Measurements from ENCODE around the gene RNF187. TPM values are rescaled to one million over a fixed set of nuclear protein-coding genes. Genes with fewer than 3 reads are reported as not detected.

Gene RNF187
- total and polyA plus RNA-seq, 2 of the 13 experiments (the other 11 are each of a cell fraction or from before 2014, with no cell fraction given): 41.3 to 59.4 TPM

GRCh38 chr1:228457017-228457395 lies 30.2 kb upstream of the RNF187 start:
- POLR2A ChIA-PET: no interaction called here
- Histone ChIP-seq H3K79me2 (ENCODE audit: insufficient read depth, low read length) (no peaks in the 10 kb centered on the region), H3K4me1 (ENCODE audit: insufficient read depth, low read length) (peaks cover 24% of the 10 kb centered on the region), H4K20me1 (ENCODE audit: insufficient read depth, low read length) (no peaks in the 10 kb centered on the region), H3K9me3 (ENCODE audit: low read length) (no peaks in the 10 kb centered on the region), H3K4me2 (ENCODE audit: low read depth, low read length) (no peak overlapping the region), H3K27me3 (ENCODE audit: control insufficient read depth in 1 of 2, insufficient read depth in 2 of 2, low read length in 2 of 2) (0 out of 5 replicates have a peak, but pooled peaks cover 0 to 2% of the 10 kb centered on the region in 2 experiments), H3K9ac (ENCODE audit: insufficient read depth, low read depth, low read length) (no peak overlapping the region), H3K4me3 (replicated peaks in 1 of 3; ENCODE audit: insufficient read depth in 1 of 3, low read depth in 2 of 3, low read length in 3 of 3) (no peak overlapping the region), H3K36me3 (replicated peaks in 1 of 2; ENCODE audit: control insufficient read depth in 1 of 2, insufficient read depth in 2 of 2, low read length in 2 of 2) (no peaks in the 10 kb centered on the region), H2AFZ (ENCODE audit: low read length) (no peak overlapping the region), H3K27ac (ENCODE audit: extremely low read length, insufficient read depth, low read length) (no peak overlapping the region)
- DNase-seq (ENCODE audit: low spot score): no peak
- no peak for TF ChIP-seq ZSCAN20 (CRISPR knock-in tag; IDR thresholded peaks at IDR 0.05; ENCODE audit: borderline replicate concordance)
- TF ChIP-seq ERF (CRISPR knock-in tag; IDR thresholded peaks at IDR 0.05): no peak
- TF ChIP-seq, protein P1, sequence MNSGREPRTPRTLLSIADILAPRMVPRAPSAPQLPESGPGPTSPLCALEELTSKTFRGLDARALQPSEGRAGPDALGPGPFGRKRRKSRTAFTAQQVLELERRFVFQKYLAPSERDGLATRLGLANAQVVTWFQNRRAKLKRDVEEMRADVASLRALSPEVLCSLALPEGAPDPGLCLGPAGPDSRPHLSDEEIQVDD (CRISPR knock-in tag; IDR thresholded peaks at IDR 0.05; ENCODE audit: borderline replicate concordance): no peak
- no peak for TF ChIP-seq ZNF782 (CRISPR knock-in tag; IDR thresholded peaks at IDR 0.05; ENCODE audit: borderline replicate concordance)
- no peak for TF ChIP-seq ZNF121 (CRISPR knock-in tag; IDR thresholded peaks at IDR 0.05)
- TF ChIP-seq ZNF124 (CRISPR knock-in tag; IDR thresholded peaks at IDR 0.05): no peak
- TF ChIP-seq NFIB (CRISPR knock-in tag; IDR thresholded peaks at IDR 0.05; ENCODE audit: borderline replicate concordance): no peak
- CTCF ChIA-PET (ENCODE audit: low intra/inter-chr PET ratio, low total read pairs): no interaction called here
- in situ Hi-C loops (cut with HindIII; ENCODE audit: extremely low pct_ligation_motif_present, low pct_unique_long_range_greater_than_20kb): no loop called here
- 58% methylated on average over 13 of the region's 13 CpGs for WGBS (ENCODE audit: low lambda C conversion rate)
- intact Hi-C loops (cut with micrococcal nuclease; ENCODE audit: unreplicated experiment): loop anchor here (10.0 kb wide), 1 partner anchor 972 kb away; no protein-coding TSS in a partner anchor
- no peak for FAIRE-seq
- ATAC-seq: no peak
- BruUV-seq (replicated peaks): no TSS peak

GRCh38 chr1:228457396-228458176 lies 29.6 kb upstream of the RNF187 start:
- Histone ChIP-seq H3K9ac (ENCODE audit: insufficient read depth, low read depth, low read length) (no peak overlapping the region), H3K27me3 (ENCODE audit: control insufficient read depth in 1 of 2, insufficient read depth in 2 of 2, low read length in 2 of 2) (0 out of 5 replicates have a peak, but pooled peaks cover 0 to 4% of the 10 kb centered on the region in 2 experiments), H3K4me3 (replicated peaks in 1 of 3; ENCODE audit: insufficient read depth in 1 of 3, low read depth in 2 of 3, low read length in 3 of 3) (no peak overlapping the region), H3K4me2 (ENCODE audit: low read depth, low read length) (no peak overlapping the region), H3K4me1 (ENCODE audit: insufficient read depth, low read length) (peaks cover 18% of the 10 kb centered on the region), H3K36me3 (replicated peaks in 1 of 2; ENCODE audit: control insufficient read depth in 1 of 2, insufficient read depth in 2 of 2, low read length in 2 of 2) (no peaks in the 10 kb centered on the region), H3K79me2 (ENCODE audit: insufficient read depth, low read length) (no peaks in the 10 kb centered on the region), H3K27ac (ENCODE audit: extremely low read length, insufficient read depth, low read length) (no peak overlapping the region), H3K9me3 (ENCODE audit: low read length) (no peaks in the 10 kb centered on the region), H4K20me1 (ENCODE audit: insufficient read depth, low read length) (no peaks in the 10 kb centered on the region), H2AFZ (ENCODE audit: low read length) (no peak overlapping the region)
- WGBS (ENCODE audit: low lambda C conversion rate): 86% methylated on average over 74 of the region's 74 CpGs
- intact Hi-C loops (cut with micrococcal nuclease; ENCODE audit: unreplicated experiment): loop anchor here (10.0 kb wide), 1 partner anchor 973 kb away; no protein-coding TSS in a partner anchor
- no peak for ATAC-seq
- ChIA-PET POLR2A (no interaction called here), CTCF (ENCODE audit: low intra/inter-chr PET ratio, low total read pairs) (no interaction called here)
- no TSS peak for BruUV-seq (replicated peaks)
- in situ Hi-C loops (cut with HindIII; ENCODE audit: extremely low pct_ligation_motif_present, low pct_unique_long_range_greater_than_20kb): no loop called here
- TF ChIP-seq RBM39 (IDR thresholded peaks at IDR 0.05; ENCODE audit: low read depth, low read length, poor library complexity, severe bottlenecking): peak; percentile 84
- TF ChIP-seq ZSCAN12 (CRISPR knock-in tag; IDR thresholded peaks at IDR 0.05): no peak
- DNase-seq (ENCODE audit: low spot score): no peak
- FAIRE-seq: no peak
